ENCODE measurements around the gene GOLGA7B.

GOLGA7B gene

DNA sequence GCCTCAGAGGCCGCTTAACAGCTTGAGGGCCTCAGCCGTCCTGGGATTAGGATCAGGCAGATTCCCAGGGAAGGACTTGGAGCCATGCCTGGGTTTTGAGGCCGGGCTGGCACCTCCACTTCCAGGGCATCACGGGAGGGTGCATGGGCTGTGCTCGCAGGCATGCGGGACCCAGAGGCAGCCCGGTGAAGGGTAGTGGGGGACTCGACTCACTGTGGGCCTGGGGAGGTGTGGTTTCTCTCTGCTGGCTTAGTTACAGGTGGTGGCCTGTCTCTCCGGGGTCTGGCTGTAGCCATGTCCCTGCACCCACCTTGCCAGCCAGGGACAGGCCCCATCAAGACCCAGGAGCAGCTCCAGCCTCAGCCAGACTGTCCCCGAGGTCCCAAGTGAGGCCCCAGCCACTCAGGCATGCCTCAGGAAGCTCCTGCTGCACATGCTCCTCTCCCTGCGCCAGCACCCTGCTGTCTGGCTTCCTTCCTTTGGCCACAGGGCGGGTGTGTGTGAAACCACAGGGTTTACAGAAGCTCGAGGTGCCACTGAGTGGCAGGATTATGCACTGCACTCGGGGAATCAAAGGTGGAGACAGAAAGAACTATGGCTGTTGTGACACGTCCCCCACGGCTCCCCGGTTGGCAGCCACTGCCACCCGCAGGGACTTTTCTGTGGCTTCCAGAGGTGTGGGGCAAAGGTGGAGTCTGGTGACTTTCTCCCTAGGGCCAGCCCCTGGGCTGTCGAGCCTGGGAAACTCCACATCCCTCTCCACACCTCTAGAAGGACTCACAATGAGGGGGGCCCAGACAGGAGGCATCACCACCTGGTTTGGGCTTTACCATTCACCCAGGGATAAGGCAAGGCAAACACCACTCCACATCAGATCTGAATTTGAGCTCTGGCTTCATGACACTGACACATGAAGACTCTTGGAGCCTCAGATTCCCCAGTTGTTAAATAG lies 19.7 kb downstream of the GOLGA7B start:
- peak; percentile 87 for DNase-seq

DNA sequence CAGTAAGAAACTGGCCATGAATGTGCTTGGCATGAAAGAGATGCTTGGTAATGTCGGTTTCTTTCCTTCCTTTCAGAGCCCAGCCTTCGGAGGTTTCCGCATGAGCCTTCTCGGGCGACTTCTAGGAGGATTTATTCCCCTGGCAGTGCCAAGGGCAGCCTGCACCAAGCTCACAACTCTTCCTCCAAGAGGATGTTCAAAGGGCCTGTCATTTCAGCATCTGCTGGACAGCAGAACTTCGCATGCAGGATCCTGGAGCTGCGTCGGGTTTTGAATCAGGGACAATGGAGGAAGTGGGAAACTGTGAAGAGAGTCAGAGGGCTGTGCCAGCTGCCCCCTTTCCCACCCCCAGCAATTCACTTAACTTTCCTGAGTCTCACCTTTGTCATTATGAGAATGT lies 21.3 kb downstream of the GOLGA7B start:
- no peak for DNase-seq

- DNase-seq: no peak
Measured at GRCh38 chr10:97873569-97873968, 23.9 kb downstream of the GOLGA7B start.

GRCh38 chr10:97874332-97874731 lies 24.7 kb downstream of the GOLGA7B start:
- no peak for DNase-seq

DNA sequence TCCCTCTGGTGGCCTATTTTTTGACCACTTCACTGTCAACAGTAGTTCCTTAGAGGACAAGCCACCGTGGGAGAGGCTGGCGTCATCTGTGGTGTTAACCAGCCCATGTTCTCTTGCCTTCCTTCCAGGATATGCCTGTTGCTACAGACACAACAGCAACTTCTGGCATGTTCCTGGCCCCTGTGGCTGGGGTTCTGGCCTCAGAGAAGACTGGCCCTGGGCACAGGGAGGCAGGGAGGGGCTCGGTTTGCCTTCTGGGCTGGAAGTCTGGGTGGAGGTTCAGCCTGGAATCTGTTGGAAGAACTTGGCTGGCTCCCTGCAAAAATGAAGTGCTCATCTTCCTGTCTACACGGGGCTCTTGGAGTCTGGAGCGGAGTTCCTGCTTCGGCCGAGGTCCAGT lies 25.7 kb downstream of the GOLGA7B start:
- no peak for DNase-seq

DNA sequence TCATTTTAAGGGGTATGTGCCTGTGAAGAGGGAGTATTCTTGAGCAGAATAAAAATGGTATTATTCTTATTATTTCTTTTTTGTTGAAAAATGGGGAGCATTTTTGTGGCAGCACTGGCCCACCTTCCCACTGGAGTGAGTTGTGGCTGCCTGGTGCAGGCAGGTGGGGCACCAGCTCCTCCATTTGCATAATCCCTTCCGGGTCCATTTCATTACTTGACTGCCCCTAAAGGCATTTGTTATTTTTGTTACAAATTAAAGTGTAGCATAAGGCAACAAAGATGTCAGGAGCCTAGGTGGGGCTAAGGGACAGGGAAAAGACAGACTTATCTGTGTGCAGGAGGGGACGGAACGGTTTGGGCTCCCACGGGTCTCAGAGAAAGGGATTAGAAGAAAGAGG lies 26.8 kb downstream of the GOLGA7B start:
- no peak for DNase-seq

- DNase-seq: no peak
Measured at GRCh38 chr10:97879241-97879640, 29.6 kb downstream of the GOLGA7B start.

DNA sequence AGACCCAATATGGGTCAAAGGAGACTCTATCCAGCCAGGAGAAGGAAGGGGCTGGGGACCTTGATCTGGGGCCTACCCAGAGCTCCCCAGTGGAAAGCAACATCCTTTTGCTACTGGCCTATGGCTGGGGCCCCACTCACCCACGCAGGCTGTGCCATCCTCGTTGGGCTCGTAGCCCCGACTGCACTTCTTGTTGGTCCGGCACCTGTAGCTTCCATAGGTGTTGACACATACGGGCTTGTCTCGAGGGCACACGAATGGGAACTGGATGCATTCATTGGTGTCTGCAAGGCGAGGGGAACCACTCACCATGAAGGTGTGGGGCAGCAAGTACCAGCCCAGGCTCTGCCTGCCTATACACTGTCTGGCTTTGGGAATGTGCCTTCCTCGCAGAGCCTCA lies 30.5 kb downstream of the GOLGA7B start:
- DNase-seq: no peak

- no peak for DNase-seq
Measured at GRCh38 chr10:97882142-97883091, 32.8 kb downstream of the GOLGA7B start.

DNA sequence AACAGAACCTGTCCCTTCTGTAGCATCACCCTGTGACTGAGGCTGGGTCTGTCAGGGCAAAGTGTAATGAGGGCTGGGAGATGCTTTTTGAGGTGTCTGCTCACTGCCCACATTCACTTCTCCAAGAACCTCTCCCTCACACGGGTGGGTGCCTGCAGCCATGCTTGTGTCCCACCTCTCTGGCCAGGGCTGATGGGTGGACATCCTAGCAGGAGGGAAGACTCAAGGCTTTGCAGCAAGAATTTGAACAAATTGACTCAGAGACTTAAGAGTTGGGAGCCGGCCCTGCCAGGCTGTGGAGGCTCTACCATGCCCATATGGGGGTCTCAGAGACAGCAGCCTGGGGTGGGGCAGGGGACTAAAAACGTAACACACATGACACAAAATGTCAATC lies 33.4 kb downstream of the GOLGA7B start:
- no peak for DNase-seq

DNA sequence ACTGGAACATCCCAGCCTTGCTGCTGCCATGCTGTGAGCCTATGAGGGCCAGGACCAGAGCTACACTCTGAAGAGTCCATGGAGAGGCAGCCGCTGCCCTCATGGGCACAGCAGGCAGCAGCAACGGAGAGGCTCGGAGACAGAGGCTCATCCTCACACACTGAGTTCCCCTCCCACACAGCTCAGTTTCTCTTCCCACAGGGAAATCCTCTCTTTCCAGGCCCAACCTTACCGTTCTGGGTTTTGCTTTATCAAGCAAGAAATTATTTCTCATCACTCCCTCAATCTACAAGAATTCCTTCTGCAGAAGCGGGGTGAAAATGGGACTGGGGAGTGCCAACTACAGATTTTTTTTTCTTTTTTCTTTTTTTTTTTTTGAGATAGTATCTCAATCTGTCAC lies 36.6 kb downstream of the GOLGA7B start:
- no peak for DNase-seq

DNA sequence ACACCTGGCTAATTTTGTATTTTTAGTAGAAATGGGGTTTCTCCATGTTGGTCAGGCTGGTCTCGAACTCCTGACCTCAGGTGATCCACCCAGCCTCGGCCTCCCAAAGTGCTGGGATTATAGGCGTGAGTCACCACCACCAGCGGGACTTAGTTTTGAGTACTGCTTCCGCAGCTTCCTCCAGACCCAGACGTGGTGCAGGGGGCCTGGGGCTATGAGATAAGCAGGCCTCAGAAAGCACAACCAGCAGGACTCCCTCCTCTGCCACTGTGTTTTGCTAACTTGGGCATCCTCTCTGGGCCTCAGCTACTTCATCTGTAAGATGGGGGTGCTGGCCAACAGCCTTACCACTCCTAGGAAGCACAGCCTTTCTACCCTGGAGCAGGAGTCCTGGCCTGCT lies 37.8 kb downstream of the GOLGA7B start:
- DNase-seq: no peak

GRCh38 chr10:97888134-97888533 lies 38.5 kb downstream of the GOLGA7B start:
- DNase-seq: no peak

DNA sequence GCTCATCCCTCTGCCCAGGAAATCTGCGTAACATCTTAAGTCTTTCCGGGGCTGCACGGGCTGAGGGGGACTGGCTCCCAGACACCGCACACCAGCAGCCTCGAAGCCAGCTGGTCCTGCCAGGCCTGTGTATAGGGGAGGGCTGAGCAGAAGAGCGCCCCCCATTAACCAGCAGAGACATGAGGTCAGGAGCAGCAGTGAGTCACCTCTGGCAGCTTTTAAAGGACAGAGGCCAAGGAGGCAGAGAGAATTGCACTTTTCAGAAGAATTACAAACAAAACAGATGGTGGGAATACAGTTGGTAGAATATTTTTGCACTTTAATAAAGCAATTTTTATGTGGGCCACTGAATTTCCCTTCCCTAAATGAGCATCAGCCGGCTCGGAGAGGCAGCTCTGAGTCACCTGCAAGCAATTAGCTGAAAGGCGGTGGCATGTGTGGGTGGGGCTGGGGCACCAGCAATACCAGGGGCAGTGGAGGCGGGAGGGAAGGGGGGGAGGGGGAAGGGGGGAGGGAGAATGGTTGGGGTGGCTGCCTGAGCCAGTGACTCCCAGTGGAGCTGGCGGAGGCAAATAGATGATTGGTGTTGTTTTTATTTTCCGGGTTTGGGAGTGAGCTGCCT lies 39.1 kb downstream of the GOLGA7B start:
- DNase-seq: no peak

DNA sequence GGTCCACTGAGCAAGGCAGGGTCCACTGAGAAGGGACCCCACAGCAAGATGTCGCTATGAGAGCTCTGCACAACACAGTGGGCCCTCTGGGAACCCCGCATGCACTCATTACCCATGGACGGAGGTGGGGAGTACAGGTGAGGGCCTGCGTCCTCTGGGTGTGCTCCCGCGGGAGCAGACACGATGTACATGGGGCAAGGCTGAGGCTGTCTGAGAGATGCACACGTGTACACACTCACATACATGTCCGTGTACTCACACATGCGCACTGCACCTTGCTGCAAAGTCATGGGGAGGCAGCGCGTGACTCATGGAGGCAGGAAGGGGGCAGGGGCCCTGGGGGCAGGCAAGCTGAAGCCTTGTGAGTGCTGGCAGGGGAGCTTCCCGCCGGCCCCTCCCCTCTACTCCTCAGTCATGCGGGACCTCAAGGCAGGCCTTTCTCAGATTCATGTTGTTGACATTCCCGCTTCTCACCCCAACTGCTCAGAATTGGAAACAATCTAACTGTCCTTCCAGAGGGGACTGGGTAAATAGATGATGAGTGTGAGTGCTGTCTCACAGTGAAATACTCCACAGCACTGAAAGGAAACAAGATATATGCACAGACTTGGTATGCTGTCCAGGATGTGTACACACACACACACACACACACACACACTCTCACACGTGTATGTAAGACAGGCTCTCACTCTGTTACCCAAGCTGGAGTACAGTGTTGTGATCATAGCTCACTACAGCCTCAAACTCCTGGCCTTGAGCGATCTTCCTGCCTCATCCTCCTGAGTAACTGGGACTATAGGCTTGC lies 40.0 kb downstream of the GOLGA7B start:
- no peak for DNase-seq

- no peak for DNase-seq
Measured at GRCh38 chr10:97891497-97892167, 42.0 kb downstream of the GOLGA7B start.

DNA sequence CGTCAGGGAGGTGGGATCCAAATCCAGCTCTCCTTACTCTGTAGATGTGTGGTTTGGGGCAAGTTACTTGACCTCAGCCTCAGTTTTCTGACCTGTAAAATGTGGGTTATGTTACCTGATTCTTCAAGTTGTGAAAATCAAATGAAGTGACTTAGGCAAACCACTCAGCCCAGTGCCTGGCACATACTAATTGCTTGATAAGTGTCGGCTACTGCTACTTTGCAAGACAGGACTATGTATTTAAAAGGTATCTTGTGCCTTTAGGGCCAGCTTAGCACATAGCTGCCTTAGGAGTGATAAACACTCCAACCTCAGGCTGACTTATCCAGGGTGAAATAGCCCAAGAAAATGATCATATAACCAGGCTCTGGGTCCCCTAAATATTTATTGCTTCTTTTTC lies 42.9 kb downstream of the GOLGA7B start:
- DNase-seq: no peak

- no peak for DNase-seq
Measured at GRCh38 chr10:97892939-97893338, 43.3 kb downstream of the GOLGA7B start.

DNA sequence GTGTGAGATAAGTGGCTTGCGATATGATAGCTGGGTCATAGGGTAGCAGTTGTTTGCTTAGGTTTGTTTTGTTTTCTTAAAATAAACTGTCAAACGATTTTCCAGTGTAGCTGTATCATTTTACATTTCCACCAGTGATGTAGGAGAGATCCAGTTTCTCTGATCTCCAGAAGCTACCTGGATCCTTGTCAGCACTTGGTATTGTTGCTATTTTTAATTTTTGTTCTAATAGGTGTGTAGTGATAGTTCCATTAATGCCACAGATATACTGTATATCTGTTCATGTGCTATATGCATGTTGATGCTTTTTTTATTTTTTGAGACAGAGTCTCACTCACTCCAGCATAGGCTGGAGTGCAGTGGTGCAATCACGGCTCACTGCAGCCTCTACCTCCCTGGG lies 44.4 kb downstream of the GOLGA7B start:
- DNase-seq: no peak

DNA sequence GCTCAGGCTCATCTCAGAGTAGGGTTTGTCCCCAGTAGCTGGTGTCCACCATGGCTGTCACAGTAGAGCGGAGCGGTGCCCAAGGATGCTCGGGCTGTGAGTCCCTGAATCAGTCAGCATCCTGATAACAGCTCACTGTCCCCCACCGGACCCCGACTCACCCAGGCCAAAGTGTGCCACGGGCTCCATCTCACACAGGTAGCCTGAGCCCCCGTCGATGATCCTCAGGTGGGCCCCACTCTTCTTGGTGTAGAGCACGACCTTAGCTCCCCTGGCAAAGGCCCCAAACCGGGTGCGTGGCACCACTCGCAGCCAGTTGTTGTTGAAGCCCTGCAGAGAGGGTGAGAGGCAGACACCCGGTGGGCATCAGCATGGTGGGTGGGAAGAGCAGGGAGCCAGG lies 45.4 kb downstream of the GOLGA7B start:
- DNase-seq: no peak

DNA sequence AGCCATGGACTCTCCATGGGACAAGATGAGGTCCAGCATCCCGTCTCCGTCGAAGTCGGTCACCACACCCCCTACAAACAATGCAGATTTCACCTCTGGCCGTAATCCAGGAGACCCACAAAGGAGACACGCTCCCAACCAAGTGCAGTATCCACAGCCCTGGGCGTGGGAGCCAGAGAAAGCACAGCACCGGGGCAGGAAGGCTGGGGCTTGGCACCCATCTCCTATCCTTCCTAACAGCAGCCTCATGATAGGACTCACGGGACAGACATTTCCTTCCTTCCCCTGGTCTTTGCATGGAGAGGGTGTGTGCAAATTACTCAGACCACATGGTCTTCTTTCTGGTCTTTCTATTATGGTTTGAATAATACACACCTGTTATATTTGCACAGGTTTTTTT lies 46.3 kb downstream of the GOLGA7B start:
- no peak for DNase-seq
